ENCODE results near the gene SPRED1. TPM values are rescaled to one million over a fixed set of nuclear protein-coding genes. Genes with fewer than 3 reads are reported as not detected.
A peak's percentile ranks its signal among the peaks of the same experiment; 100 is the strongest.

Gene SPRED1
- total RNA-seq, 1 experiment from 2014 or later = 12.0 TPM

DNA sequence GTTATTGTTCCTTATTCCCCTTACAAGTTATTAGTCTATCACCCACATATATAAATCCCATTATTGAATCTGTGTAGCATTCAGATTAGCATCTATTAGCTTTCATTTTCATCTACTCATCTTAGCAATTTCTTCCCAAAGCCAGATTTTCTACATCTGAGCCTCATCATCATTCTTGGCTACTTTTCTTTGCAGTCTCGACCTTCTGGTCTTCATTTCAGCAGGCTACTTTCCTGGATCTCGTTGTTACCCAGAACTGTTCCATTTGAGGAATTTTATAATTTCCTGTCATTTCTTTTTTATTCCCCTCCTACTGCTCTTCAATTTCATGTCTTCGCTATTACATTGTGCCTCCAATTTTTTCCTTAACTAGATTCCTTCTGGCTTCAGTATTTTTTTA lies 51.8 kb downstream of the SPRED1 start:
- peaks cover 6% of the 10 kb centered on the region; the same call in 1 of the 2 replicates for H3K36me3 ChIP-seq
- DNase-seq = no peak
- no peaks in the 10 kb centered on the region for H3K9me3 ChIP-seq
- no peak overlapping the region for H3K4me3 ChIP-seq
- H3K27me3 ChIP-seq = no peaks in the 10 kb centered on the region

DNA sequence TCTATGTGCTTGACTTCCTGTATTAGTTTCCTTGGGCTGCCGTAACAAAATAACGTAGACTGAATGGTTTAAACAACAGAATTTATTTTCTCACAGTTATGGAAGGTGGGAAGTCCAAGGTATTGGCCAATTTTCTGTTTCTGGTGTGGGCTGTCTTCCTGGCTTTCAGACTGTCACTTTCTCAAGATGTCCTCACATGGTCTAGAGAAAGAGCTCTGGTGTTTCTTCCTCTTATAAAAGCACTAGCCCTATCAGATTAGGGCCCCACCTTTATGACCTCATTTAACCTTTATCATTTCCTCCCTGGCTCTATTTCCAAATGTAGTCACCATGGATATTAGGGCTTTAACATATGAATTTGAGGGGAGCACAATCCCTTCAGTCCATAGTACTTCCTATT lies 54.6 kb downstream of the SPRED1 start:
- Histone ChIP-seq H3K4me3 (no peak overlapping the region), H3K27me3 (no peaks in the 10 kb centered on the region), H3K36me3 (peaks cover 2% of the 10 kb centered on the region; the same call in 1 of the 2 replicates), H3K9me3 (no peaks in the 10 kb centered on the region)
- DNase-seq = no peak

DNA sequence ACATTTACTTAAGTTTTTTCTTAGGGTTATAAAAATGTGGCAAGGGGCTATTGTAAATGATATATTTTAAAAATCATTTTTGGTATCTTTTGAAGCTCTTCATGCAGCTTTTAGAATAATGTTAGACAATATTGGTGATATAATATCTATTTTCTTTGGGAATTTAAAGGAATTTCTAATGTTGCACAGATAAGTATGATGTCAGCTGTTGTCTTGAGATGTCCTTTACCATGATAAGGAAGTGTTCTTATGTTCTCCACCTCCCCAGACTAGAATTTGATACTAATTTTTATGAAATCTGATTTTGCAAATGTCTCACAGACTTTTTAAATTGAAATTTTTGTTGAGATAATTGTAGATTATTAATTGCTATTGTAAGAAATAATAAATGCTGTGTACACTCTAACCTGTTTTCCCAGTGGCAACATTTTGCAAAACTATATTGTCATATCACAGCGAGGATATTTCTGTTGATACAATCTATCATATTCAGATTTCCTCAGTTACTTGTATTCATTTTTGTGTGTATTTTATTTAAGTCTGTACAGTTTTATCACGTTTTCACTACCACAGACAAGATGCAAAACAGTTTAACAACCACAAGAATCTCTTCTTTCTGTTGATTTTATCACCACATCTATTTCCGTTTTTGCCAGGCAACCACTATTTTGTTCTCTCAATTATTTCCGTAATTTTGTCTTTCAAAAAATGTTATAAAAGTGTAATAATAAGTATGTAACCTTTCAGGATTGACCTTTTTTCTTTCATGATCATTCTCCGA lies 55.4 kb downstream of the SPRED1 start:
- DNase-seq = no peak
- Histone ChIP-seq H3K27me3 (no peaks in the 10 kb centered on the region), H3K4me3 (no peak overlapping the region), H3K36me3 (peaks cover 2% of the 10 kb centered on the region; the same call in 1 of the 2 replicates), H3K9me3 (no peaks in the 10 kb centered on the region)

DNA sequence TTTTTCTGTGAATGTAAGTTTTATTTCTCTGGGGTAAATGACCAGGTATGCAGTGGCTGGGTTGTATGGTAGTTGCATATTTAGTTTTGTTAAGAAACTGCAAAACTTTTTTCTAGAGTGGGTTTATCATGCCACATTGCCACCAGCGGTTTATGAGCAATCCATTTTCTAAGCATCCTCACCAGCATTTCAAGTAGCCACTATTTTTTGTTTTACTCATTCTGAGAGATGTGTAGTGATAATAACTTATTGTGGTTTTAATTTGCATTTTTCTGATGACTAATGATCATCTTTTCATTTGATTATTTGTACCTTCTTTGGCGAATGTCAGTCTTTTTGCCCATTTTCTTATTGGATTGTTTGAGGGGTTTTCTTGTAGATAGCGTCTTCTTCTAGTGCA lies 56.2 kb downstream of the SPRED1 start:
- no peaks in the 10 kb centered on the region for H3K27me3 ChIP-seq
- H3K9me3 ChIP-seq = no peaks in the 10 kb centered on the region
- no peak overlapping the region for H3K4me3 ChIP-seq
- no peak for DNase-seq
- H3K36me3 ChIP-seq = peaks cover 2% of the 10 kb centered on the region; the same call in 1 of the 2 replicates

DNA sequence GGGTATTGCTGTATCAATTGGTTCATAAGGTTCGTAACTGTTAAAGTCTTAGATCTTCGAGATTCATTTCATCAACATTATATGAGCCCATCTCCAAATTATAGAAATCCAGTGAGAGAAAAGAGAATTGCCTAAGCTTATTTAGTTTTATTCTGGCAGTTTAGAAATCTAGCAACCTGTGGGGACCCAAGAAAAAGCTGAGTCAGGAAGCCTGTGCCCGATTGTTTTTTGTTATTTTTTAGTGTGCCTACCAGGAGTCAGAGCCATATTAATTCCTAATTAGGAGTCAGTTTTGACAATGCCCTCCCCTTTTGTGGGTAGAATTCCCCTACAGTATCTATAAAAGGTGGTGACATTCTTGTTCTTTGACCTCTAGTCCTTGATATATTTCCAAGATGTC lies 59.6 kb downstream of the SPRED1 start:
- no peaks in the 10 kb centered on the region for H3K36me3 ChIP-seq
- no peaks in the 10 kb centered on the region for H3K9me3 ChIP-seq
- no peak overlapping the region for H3K4me3 ChIP-seq
- H3K27me3 ChIP-seq = no peaks in the 10 kb centered on the region
- no peak for DNase-seq

DNA sequence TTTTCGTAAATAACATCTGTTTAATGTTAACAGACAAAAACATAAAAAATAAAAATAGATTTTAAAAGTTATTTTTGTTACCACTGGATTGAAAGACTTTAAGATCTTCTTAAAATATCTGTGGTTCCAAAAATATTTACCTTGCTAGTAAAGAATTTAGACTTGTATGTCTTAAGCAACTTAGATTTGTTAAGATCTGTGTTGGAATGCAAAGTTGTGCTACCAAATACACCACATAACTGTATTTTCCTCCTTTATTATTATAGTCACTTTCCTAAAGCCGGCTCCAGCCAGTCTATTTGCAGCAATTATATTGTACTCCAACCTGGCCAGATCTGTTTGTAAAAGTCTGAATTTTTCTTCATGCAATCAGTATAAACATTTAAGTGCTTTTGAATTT lies 63.7 kb downstream of the SPRED1 start:
- no peak for DNase-seq
- Histone ChIP-seq H3K36me3 (no peaks in the 10 kb centered on the region), H3K4me3 (no peak overlapping the region), H3K9me3 (no peaks in the 10 kb centered on the region), H3K27me3 (no peaks in the 10 kb centered on the region)

DNA sequence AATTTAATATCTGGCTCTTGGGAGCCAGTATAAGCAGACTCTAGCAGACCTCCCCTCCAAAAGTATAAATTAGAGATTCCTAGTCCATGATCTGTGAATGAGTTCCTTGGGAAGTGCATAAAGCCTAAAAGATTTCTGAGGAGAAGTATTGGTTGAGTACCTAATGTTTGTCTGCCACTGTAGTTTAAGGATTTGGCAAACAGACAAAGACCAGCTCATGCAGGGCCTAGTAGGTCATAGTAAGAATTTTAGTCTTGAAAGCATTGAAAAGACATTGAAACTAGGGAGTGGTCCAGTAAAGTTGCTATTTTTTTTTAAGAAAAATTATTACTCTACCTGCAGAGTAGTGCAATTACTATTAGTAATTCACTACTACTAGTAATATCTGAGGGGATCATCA lies 67.5 kb downstream of the SPRED1 start:
- DNase-seq = no peak
- no peaks in the 10 kb centered on the region for H3K9me3 ChIP-seq
- H3K36me3 ChIP-seq = peaks cover 3% of the 10 kb centered on the region
- H3K27me3 ChIP-seq = no peaks in the 10 kb centered on the region
- no peak overlapping the region for H3K4me3 ChIP-seq

DNA sequence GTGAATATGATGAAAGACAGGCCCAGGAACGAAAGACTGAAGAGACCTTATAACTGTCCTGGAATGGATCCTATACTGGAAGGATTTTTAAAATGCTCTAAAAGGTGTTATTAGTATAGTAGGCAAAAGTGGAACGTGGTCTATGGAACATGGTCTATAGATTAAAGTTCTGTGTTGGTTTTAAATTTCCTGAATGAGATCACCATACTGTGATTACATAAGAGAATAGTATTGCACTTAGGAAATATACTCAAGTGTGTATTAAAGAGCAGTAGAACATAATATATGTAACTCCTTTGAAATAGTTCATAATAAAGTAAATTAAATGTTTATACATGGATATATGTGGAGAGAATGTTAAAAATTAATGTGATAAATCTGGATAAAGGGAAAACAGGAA lies 68.2 kb downstream of the SPRED1 start:
- H3K4me3 ChIP-seq = no peak overlapping the region
- peaks cover 7% of the 10 kb centered on the region for H3K36me3 ChIP-seq
- H3K27me3 ChIP-seq = no peaks in the 10 kb centered on the region
- DNase-seq = no peak
- no peaks in the 10 kb centered on the region for H3K9me3 ChIP-seq

DNA sequence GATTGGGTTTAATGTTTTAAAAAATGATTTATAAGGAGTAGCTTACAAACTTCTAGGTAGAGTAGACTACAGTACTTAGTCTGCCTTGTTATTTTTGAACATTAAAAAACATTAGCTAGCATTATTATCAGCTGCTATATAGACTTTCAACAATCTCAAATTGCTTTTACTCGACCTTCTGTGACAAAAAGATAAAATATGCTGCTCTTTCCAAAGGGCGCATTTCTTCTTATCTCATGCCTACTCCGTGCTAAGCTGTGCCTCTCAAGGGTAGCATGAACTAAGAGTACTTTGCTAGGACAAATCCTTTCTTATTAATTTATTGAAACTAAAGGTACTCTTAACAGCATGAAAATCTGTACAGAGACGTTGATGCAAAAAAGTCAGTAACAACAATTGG lies 71.3 kb downstream of the SPRED1 start:
- no peak for DNase-seq
- H3K9me3 ChIP-seq = no peaks in the 10 kb centered on the region
- no peak overlapping the region for H3K4me3 ChIP-seq
- no peaks in the 10 kb centered on the region for H3K27me3 ChIP-seq
- H3K36me3 ChIP-seq = peaks cover 13% of the 10 kb centered on the region

DNA sequence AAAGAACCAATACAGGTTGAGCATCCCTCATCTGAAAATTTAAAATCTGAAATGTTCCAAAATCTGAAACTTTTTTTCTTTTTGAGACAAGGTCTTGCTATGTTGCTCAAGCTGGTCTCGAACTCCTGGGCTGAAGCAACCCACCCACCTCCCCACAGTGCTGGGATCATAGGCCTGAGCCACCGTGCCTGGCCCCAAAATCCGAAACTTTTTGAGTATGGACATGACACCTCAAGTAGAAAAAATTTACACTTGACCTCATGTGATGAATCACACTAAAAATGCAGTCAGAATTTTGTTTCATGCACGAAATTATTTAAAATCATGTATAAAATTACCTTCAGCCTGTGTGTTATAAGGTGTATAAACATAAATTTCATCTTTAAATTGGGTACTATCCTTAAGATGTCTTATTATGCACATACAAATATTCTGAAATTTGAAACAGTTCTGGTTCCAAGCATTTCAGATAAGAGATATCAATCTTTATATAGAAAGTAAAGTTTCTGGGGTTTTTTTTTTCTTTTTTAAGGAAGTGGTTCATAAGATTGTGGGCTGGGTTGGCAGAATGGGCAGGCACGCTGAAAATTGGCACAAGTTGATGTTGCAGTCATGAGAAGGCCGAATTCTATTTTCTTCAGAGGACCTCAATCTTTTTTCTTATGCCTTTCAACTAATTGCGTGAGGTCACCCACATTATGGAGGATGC lies 72.5 kb downstream of the SPRED1 start:
- Histone ChIP-seq H3K27me3 (no peaks in the 10 kb centered on the region), H3K9me3 (no peaks in the 10 kb centered on the region), H3K4me3 (no peak overlapping the region), H3K36me3 (peaks cover 17% of the 10 kb centered on the region)
- DNase-seq = no peak

DNA sequence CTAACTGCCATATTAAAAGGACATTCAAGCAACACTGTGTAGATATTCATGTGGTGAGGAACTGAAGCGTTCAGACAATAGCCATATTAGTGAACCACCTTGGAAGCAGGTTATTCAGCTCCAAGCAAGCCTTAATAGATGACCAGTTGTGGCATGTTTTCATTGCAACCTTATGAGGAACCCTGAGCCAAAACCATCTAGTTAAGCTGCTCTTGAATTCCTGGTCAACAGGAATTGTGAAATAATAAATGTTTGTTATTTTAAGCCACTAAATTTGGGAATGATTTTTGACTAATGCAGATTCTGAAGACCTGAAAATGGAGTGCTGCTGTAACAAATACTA lies 73.0 kb downstream of the SPRED1 start:
- no peak overlapping the region for H3K4me3 ChIP-seq
- no peaks in the 10 kb centered on the region for H3K9me3 ChIP-seq
- DNase-seq = no peak
- peaks cover 17% of the 10 kb centered on the region for H3K36me3 ChIP-seq
- H3K27me3 ChIP-seq = no peaks in the 10 kb centered on the region

DNA sequence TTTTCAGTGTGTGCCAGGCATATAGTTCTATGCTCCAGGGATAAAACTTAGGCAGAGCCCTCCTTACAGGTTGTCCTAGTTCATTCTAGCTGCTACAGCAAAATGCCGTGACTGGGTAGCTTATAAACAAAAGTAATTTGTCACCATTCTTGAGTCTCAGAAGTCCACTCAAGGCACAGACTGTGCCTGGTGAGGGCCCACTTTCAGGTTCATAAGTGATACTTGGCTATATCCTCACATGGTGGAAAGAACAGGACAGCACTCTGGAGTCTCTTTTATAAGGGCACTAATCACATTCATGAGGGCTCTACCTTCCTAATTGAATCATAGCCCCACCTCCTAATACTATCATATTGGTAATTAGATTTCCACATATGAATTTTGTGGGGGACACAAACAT lies 80.1 kb downstream of the SPRED1 start:
- DNase-seq = no peak
- H3K36me3 ChIP-seq = peaks cover 4% of the 10 kb centered on the region

DNA sequence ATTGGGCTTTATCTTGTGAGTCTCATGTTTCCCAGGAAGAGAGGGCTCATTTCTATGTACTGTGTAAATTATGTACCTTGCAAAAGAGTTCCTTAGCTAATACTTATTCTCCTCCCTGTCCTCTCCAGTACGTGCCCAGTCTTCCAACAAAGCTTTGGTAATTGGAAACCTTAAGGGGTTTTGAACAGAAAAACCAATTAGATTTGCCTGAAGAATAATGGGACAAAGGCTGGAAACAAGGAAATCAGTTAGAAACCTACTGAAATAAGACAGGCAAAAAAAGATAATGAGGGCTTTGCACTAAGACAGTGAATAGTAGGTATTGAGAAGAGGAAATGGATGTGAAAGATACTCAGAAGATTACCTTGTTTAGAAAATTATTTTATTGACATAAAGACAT lies 82.5 kb downstream of the SPRED1 start:
- no peaks in the 10 kb centered on the region for H3K9me3 ChIP-seq
- no peak overlapping the region for H3K4me3 ChIP-seq
- no peaks in the 10 kb centered on the region for H3K27me3 ChIP-seq
- no peak for DNase-seq
- H3K36me3 ChIP-seq = peaks cover 3% of the 10 kb centered on the region

More for the DNA sequence above, 80.1 kb downstream of the SPRED1 start:
- Histone ChIP-seq H3K4me3 (no peak overlapping the region), H3K9me3 (no peaks in the 10 kb centered on the region), H3K27me3 (no peaks in the 10 kb centered on the region)

DNA sequence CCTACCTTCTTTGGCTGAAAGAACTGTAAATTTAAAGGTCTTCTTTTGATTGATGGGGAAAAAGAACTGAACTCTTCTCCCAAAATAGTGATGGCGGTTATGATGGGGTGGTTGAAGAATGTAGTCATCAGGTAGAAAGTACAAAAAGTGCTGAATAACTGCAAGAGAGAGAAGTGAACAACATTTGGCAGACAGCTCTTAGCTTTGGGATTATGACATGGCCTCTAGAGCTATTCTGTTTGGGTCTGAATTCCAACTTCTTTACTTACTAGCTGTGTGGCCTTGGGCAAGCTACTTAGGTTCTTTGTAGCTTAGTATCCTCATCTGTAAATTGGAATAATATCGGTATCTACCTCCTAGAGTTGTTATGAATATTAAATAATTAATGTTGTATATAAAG lies 91.7 kb downstream of the SPRED1 start:
- H3K9me3 ChIP-seq = no peaks in the 10 kb centered on the region
- no peak overlapping the region for H3K4me3 ChIP-seq
- H3K27me3 ChIP-seq = no peaks in the 10 kb centered on the region
- peaks cover 3% of the 10 kb centered on the region; the same call in 1 of the 2 replicates for H3K36me3 ChIP-seq
- DNase-seq = no peak

DNA sequence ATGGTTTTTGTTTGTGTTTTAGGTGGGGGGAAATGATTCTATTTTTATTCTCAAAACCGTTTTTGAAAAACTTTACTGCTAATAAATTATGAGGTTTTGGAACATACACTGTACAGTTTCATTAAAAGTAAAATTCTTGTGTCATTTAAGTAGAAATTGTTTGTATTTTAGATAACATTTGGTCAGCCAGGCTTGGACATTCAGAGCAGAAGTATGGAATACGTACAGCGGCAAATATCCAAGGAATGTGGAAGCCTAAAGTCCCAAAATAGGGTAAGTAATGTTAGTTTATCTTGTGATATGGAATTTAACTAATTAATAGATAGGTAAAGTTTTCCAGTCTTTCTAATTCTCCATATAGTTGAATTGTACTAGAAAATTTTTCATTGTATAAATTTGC lies 96.6 kb downstream of the SPRED1 start:
- H3K9me3 ChIP-seq = no peaks in the 10 kb centered on the region
- DNase-seq = no peak
- H3K4me3 ChIP-seq = no peak overlapping the region
- H3K27me3 ChIP-seq = no peaks in the 10 kb centered on the region
- H3K36me3 ChIP-seq = peaks cover 5% of the 10 kb centered on the region

DNA sequence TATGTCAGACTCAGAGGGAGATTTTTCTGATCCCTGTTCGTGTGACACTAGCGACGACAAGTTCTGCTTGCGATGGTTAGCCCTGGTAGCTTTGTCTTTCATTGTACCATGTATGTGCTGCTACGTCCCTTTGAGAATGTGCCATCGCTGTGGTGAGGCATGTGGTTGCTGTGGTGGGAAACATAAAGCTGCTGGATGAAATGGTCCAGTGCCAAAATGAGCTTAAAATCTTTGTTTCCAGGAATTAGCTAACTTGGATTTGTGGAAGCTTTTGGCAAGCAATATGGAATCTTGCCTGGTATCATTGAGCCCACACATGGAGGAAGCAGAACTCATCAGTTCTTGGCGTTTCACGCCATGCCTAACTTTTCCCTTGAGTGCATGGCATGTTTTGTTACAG lies 98.8 kb downstream of the SPRED1 start:
- Histone ChIP-seq H3K9me3 (no peaks in the 10 kb centered on the region), H3K36me3 (peaks cover 5% of the 10 kb centered on the region), H3K4me3 (no peak overlapping the region), H3K27me3 (no peaks in the 10 kb centered on the region)
- DNase-seq = no peak

DNA sequence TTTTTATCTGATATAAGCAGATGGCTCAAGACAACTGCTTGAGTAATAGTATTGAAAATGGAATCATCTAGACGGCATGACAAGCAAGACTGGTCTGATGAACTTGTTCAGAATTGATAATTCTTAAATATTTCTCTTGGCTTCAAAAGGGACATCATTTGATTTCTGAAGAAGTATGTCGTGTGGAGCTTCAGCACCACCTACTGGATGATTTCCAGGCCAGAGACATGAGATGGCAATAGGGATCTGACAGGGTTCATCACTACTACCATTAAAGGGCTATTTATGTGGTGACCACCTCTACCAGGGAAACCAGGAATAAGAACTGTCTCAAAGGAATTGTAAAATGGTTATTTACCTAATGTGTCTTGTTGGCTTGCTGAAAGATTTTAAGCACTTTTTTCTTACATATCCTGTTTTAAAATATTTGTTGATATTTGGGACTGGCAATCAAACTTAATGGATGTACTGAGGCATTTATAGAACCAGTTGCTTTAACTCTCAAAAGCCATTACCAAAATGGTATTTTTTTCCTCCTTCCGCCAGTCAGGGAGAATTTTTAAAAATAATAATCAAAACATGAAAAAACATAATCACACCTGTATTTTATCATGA lies 101.8 kb downstream of the SPRED1 start:
- Histone ChIP-seq H3K27me3 (no peaks in the 10 kb centered on the region), H3K36me3 (peaks cover 5% of the 10 kb centered on the region), H3K9me3 (no peaks in the 10 kb centered on the region), H3K4me3 (no peak overlapping the region)
- peak; percentile 13 for DNase-seq

DNA sequence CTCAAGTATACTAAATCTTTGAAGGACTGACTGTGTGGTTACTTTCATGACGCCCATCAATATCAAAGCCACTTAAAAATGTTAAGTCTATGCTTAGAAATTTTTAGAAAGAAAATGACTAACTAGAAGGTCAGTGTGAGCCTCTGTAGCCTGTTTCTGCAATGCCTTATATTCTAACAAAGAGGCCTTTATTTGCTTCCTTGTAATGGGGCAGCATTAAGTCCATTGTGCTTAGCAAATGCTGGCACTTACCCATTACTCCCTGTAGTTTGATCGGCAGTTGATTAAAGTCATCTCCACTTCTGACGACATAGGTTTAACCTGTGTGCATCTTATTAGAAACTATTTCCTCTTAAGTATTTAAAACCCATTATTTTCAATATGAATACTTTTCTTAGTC lies 109.7 kb downstream of the SPRED1 start:
- no peak for DNase-seq
- no peaks in the 10 kb centered on the region for H3K36me3 ChIP-seq
- no peak overlapping the region for H3K4me3 ChIP-seq
- no peaks in the 10 kb centered on the region for H3K27me3 ChIP-seq
- H3K9me3 ChIP-seq = no peaks in the 10 kb centered on the region
